ENCODE data around the gene SPRR2B. TPM values are rescaled to one million over a fixed set of nuclear protein-coding genes. Genes with fewer than 3 reads are reported as not detected.

SPRR2B gene
- total and polyA plus RNA-seq, 2 donors (not counting 1 experiment from before 2014, with no cell fraction given) = not detected

Other genes starting within 250 kb of the SPRR2B start
- not detected in 2 replicates for gene LCE1A, start 244.1 kb downstream of the SPRR2B start, total RNA-seq
- gene LCE1A, start 244.1 kb downstream of the SPRR2B start, polyA plus RNA-seq = not detected in 2 replicates
- not detected in 2 replicates for gene LCE6A, start 228.8 kb downstream of the SPRR2B start, total RNA-seq
- gene LCE6A, start 228.8 kb downstream of the SPRR2B start, polyA plus RNA-seq = not detected in 2 replicates
- gene LCE7A, start 211.6 kb downstream of the SPRR2B start, total RNA-seq = not detected in 2 replicates
- not detected in 2 replicates for gene LCE7A, start 211.6 kb downstream of the SPRR2B start, polyA plus RNA-seq
- gene SMCP, start 193.3 kb downstream of the SPRR2B start, total RNA-seq = 0.17 TPM in 1 of 2 replicates, not detected in the other
- 0.12 TPM in 1 of 2 replicates, not detected in the other for gene SMCP, start 193.3 kb downstream of the SPRR2B start, polyA plus RNA-seq
- not detected in 2 replicates for gene IVL, start 163.1 kb downstream of the SPRR2B start, total RNA-seq
- gene IVL, start 163.1 kb downstream of the SPRR2B start, polyA plus RNA-seq = 0.10 and 0.34 TPM in 2 replicates
- not detected in 2 replicates for gene SPRR5, start 124.4 kb downstream of the SPRR2B start, total RNA-seq
- gene SPRR5, start 124.4 kb downstream of the SPRR2B start, polyA plus RNA-seq = not detected in 2 replicates
- not detected in 2 replicates for gene SPRR4, start 101.0 kb downstream of the SPRR2B start, total RNA-seq
- not detected in 2 replicates for gene SPRR4, start 101.0 kb downstream of the SPRR2B start, polyA plus RNA-seq
- not detected in 2 replicates for gene SPRR1A, start 87.5 kb downstream of the SPRR2B start, total RNA-seq
- not detected in 2 replicates for gene SPRR1A, start 87.5 kb downstream of the SPRR2B start, polyA plus RNA-seq
- gene SPRR3, start 69.9 kb downstream of the SPRR2B start, total RNA-seq = not detected in 2 replicates
- gene SPRR3, start 69.9 kb downstream of the SPRR2B start, polyA plus RNA-seq = not detected in 2 replicates
- not detected in 2 replicates for gene SPRR1B, start 40.4 kb downstream of the SPRR2B start, total RNA-seq
- not detected in 2 replicates for gene SPRR1B, start 40.4 kb downstream of the SPRR2B start, polyA plus RNA-seq
- not detected in 2 replicates for gene SPRR2D, start 30.5 kb downstream of the SPRR2B start, total RNA-seq
- gene SPRR2D, start 30.5 kb downstream of the SPRR2B start, polyA plus RNA-seq = not detected in 2 replicates
- not detected in 2 replicates for gene SPRR2A, start 14.1 kb downstream of the SPRR2B start, total RNA-seq
- gene SPRR2A, start 14.1 kb downstream of the SPRR2B start, polyA plus RNA-seq = not detected in 2 replicates
- gene SPRR2E, start 22.9 kb upstream of the SPRR2B start, total RNA-seq = not detected in 2 replicates
- not detected in 2 replicates for gene SPRR2E, start 22.9 kb upstream of the SPRR2B start, polyA plus RNA-seq
- not detected in 2 replicates for gene SPRR2F, start 41.9 kb upstream of the SPRR2B start, total RNA-seq
- not detected in 2 replicates for gene SPRR2F, start 41.9 kb upstream of the SPRR2B start, polyA plus RNA-seq
- gene SPRR2G, start 79.3 kb upstream of the SPRR2B start, total RNA-seq = not detected in 2 replicates
- gene SPRR2G, start 79.3 kb upstream of the SPRR2B start, polyA plus RNA-seq = not detected in 2 replicates
- gene LELP1, start 131.8 kb upstream of the SPRR2B start, total RNA-seq = not detected in 2 replicates
- gene LELP1, start 131.8 kb upstream of the SPRR2B start, polyA plus RNA-seq = not detected in 2 replicates
- not detected in 2 replicates for gene PRR9, start 146.0 kb upstream of the SPRR2B start, total RNA-seq
- not detected in 2 replicates for gene PRR9, start 146.0 kb upstream of the SPRR2B start, polyA plus RNA-seq
- gene LORICRIN, start 188.1 kb upstream of the SPRR2B start, total RNA-seq = not detected in 2 replicates
- not detected in 2 replicates for gene LORICRIN, start 188.1 kb upstream of the SPRR2B start, polyA plus RNA-seq
- not detected in 2 replicates for gene PGLYRP3, start 241.3 kb upstream of the SPRR2B start, total RNA-seq
- not detected in 2 replicates for gene PGLYRP3, start 241.3 kb upstream of the SPRR2B start, polyA plus RNA-seq